EH (cell line): ENCODE results near the gene GLT6D1.
"Not testable (repeated sequence)": the region's sequence is repeated elsewhere in the genome, so short reads cannot be mapped to it uniquely, and the experiment has no call there.

ENCODE experiments used
- DNase-seq: peaks from one replicate; pipeline ENCODE4 v3.0.0-alpha.2; 2015; ENCODE audit warnings: low read depth

GLT6D1 gene

GRCh38 chr9:135664801-135665794, 25.8 kb upstream of the GLT6D1 start:
- DNase-seq, result no peak

- no peak for DNase-seq
These were observed 24.9 kb upstream of the GLT6D1 start for GRCh38 chr9:135664266-135664665.

- no peak for DNase-seq
These were observed 24.5 kb upstream of the GLT6D1 start for GRCh38 chr9:135663857-135664256.

- no peak for DNase-seq
These were observed 24.1 kb upstream of the GLT6D1 start for GRCh38 chr9:135663451-135663770.

GRCh38 chr9:135662758-135663450, 23.6 kb upstream of the GLT6D1 start, which contains the start of gene LCN9:
Gene LCN9, plus strand, starts transcription at chr9:135663309. Its CDS starts 13 bp downstream, at chr9:135663322.
- DNase-seq, result no peak

- DNase-seq, result no peak
These were observed 22.6 kb upstream of the GLT6D1 start for GRCh38 chr9:135661816-135662560.

GRCh38 chr9:135660407-135660806, 21.1 kb upstream of the GLT6D1 start:
- DNase-seq, result no peak

GRCh38 chr9:135659252-135659651, 19.9 kb upstream of the GLT6D1 start:
- DNase-seq, result no peak

- no peak for DNase-seq
These were observed 18.1 kb upstream of the GLT6D1 start for GRCh38 chr9:135657416-135657815.

- DNase-seq, result no peak
These were observed 16.0 kb upstream of the GLT6D1 start for GRCh38 chr9:135655317-135655716.

- DNase-seq, result no peak
These were observed 11.1 kb upstream of the GLT6D1 start for GRCh38 chr9:135650408-135650807.

GRCh38 chr9:135649508-135649907, 10.2 kb upstream of the GLT6D1 start:
- no peak for DNase-seq

GRCh38 chr9:135648494-135649410, 9.4 kb upstream of the GLT6D1 start:
- DNase-seq, result no peak

GRCh38 chr9:135647884-135648283, 8.5 kb upstream of the GLT6D1 start:
- DNase-seq, result no peak

- no peak for DNase-seq
These were observed 5.4 kb upstream of the GLT6D1 start for GRCh38 chr9:135644631-135645218.

GRCh38 chr9:135641745-135642144, 2.4 kb upstream of the GLT6D1 start:
- peak; percentile 21 for DNase-seq

GRCh38 chr9:135641047-135641446, 1.7 kb upstream of the GLT6D1 start:
- no peak for DNase-seq

- DNase-seq, result not testable (repeated sequence)
These were observed 2.3 kb downstream of the GLT6D1 start for GRCh38 chr9:135636930-135637530.

GRCh38 chr9:135632841-135633240, 6.5 kb downstream of the GLT6D1 start:
- no peak for DNase-seq

GRCh38 chr9:135624282-135624681, 15.1 kb downstream of the GLT6D1 start:
- DNase-seq, result no peak
